Measurements from ENCODE around the gene HSD11B2. TPM values are rescaled to one million over a fixed set of nuclear protein-coding genes. Genes with fewer than 3 reads are reported as not detected.
A peak's percentile ranks its signal among the peaks of the same experiment; 100 is the strongest.

Gene HSD11B2
- total RNA-seq, 1 experiment from 2014 or later: 9.7 TPM

GRCh38 chr16:67419502-67419901 is 11.4 kb upstream of the HSD11B2 start:
- Histone ChIP-seq H4K20me1 (ENCODE audit: insufficient read depth) (no peaks in the 10 kb centered on the region), H2AFZ (ENCODE audit: low read depth, low read length, poor library complexity, severe bottlenecking) (no peak overlapping the region), H3K27ac (ENCODE audit: low read depth, low read length) (no peak overlapping the region), H3K36me3 (ENCODE audit: control insufficient read depth in 1 of 2, insufficient read depth in 2 of 2, low read length in 2 of 2) (no peaks in the 10 kb centered on the region), H3K9ac (ENCODE audit: low read length) (no peak overlapping the region), H3K4me2 (ENCODE audit: low read length) (no peak overlapping the region), H3K4me1 (ENCODE audit: control insufficient read depth in 1 of 2, insufficient read depth in 2 of 2, low read length in 2 of 2) (peaks cover 10 to 19% of the 10 kb centered on the region in 2 experiments; a peak in 3 of 4 replicates), H3K9me2 (ENCODE audit: insufficient read depth) (no peaks in the 10 kb centered on the region), H3K9me3 (ENCODE audit: control insufficient read depth in 1 of 2, insufficient read depth in 1 of 2, low read depth in 1 of 2, low read length in 2 of 2) (no peaks in the 10 kb centered on the region), H3K27me3 (ENCODE audit: insufficient read depth, low read length) (no peaks in the 10 kb centered on the region), H3K4me3 (replicated peaks in 1 of 2; ENCODE audit: low read depth in 1 of 2, low read length in 2 of 2) (no peak overlapping the region), H3K79me2 (ENCODE audit: insufficient read depth, low read length) (no peaks in the 10 kb centered on the region)
- ChIA-PET RAD21 (ENCODE audit: low non-redundant PET in 1 of 2, low total read pairs in 2 of 2, uncharacterized antibody in 2 of 2, unreplicated experiment in 2 of 2) (interaction anchor here in 1 of 2 experiments (0.5 kb wide), 1 partner anchor 47 kb away, joined by 4 read pairs; no protein-coding TSS in a partner anchor), CTCF (no interaction called here), POLR2A (no interaction called here)
- TF ChIP-seq ZFX (IDR thresholded peaks at IDR 0.05): no peak
- no peak for TF ChIP-seq TCF7L2 (IDR thresholded peaks at IDR 0.05; ENCODE audit: borderline replicate concordance, extremely low read depth, insufficient read depth, insufficient read length)
- no peak for TF ChIP-seq RAD21 (IDR thresholded peaks at IDR 0.05; ENCODE audit: low read depth)
- TF ChIP-seq POLR2AphosphoS5 (IDR thresholded peaks at IDR 0.05; ENCODE audit: low read depth, low read length): no peak
- no peak for TF ChIP-seq JUND (IDR thresholded peaks at IDR 0.05)
- no peak for TF ChIP-seq EGR1 (IDR thresholded peaks at IDR 0.05; ENCODE audit: low read depth)
- no peak for TF ChIP-seq EZH2phosphoT487 (IDR thresholded peaks at IDR 0.05; ENCODE audit: borderline replicate concordance)
- TF ChIP-seq POLR2A (IDR thresholded peaks at IDR 0.05; ENCODE audit: borderline replicate concordance, extremely low read depth, insufficient read depth, insufficient read length): no peak
- TF ChIP-seq FOSL1 (IDR thresholded peaks at IDR 0.05; ENCODE audit: low read depth): no peak
- no peak for TF ChIP-seq SIN3A (IDR thresholded peaks at IDR 0.05; ENCODE audit: low read depth)
- BruUV-seq (replicated peaks): no TSS peak
- no peak for DNase-seq (ENCODE audit: low read depth, low spot score)
- intact Hi-C loops (cut with micrococcal nuclease): loop anchor here (5.0 kb wide), 1 partner anchor 172 kb away; the partner anchor contains the start of genes FHOD1 and SLC9A5
- no peak for ATAC-seq

- Histone ChIP-seq H3K27me3 (ENCODE audit: insufficient read depth, low read length) (no peaks in the 10 kb centered on the region), H3K4me3 (replicated peaks in 1 of 2; ENCODE audit: low read depth in 1 of 2, low read length in 2 of 2) (no peak overlapping the region), H2AFZ (ENCODE audit: low read depth, low read length, poor library complexity, severe bottlenecking) (no peak overlapping the region), H3K9ac (ENCODE audit: low read length) (no peak overlapping the region), H3K9me3 (ENCODE audit: control insufficient read depth in 1 of 2, insufficient read depth in 1 of 2, low read depth in 1 of 2, low read length in 2 of 2) (no peaks in the 10 kb centered on the region), H3K36me3 (ENCODE audit: control insufficient read depth in 1 of 2, insufficient read depth in 2 of 2, low read length in 2 of 2) (no peaks in the 10 kb centered on the region), H3K79me2 (ENCODE audit: insufficient read depth, low read length) (no peaks in the 10 kb centered on the region), H4K20me1 (ENCODE audit: insufficient read depth) (no peaks in the 10 kb centered on the region), H3K9me2 (ENCODE audit: insufficient read depth) (no peaks in the 10 kb centered on the region), H3K4me1 (ENCODE audit: control insufficient read depth in 1 of 2, insufficient read depth in 2 of 2, low read length in 2 of 2) (peaks cover 10 to 19% of the 10 kb centered on the region in 2 experiments; a peak in 3 of 4 replicates), H3K4me2 (ENCODE audit: low read length) (no peak overlapping the region), H3K27ac (ENCODE audit: low read depth, low read length) (no peak overlapping the region)
- intact Hi-C loops (cut with micrococcal nuclease): loop anchor here (5.0 kb wide), 1 partner anchor 173 kb away; the partner anchor contains the start of genes FHOD1 and SLC9A5
- ChIA-PET POLR2A (no interaction called here), RAD21 (ENCODE audit: low non-redundant PET in 1 of 2, low total read pairs in 2 of 2, uncharacterized antibody in 2 of 2, unreplicated experiment in 2 of 2) (interaction anchor here in 1 of 2 experiments (0.5 kb wide), 1 partner anchor 46 kb away, joined by 4 read pairs; no protein-coding TSS in a partner anchor), CTCF (no interaction called here)
- DNase-seq (ENCODE audit: low read depth, low spot score): no peak
- TF ChIP-seq YY1 (IDR thresholded peaks at IDR 0.05; ENCODE audit: extremely low read depth, insufficient replicate concordance, low read depth, low read length) (no peak), SIN3A (IDR thresholded peaks at IDR 0.05; ENCODE audit: low read depth) (no peak)
- TF ChIP-seq, protein P1, sequence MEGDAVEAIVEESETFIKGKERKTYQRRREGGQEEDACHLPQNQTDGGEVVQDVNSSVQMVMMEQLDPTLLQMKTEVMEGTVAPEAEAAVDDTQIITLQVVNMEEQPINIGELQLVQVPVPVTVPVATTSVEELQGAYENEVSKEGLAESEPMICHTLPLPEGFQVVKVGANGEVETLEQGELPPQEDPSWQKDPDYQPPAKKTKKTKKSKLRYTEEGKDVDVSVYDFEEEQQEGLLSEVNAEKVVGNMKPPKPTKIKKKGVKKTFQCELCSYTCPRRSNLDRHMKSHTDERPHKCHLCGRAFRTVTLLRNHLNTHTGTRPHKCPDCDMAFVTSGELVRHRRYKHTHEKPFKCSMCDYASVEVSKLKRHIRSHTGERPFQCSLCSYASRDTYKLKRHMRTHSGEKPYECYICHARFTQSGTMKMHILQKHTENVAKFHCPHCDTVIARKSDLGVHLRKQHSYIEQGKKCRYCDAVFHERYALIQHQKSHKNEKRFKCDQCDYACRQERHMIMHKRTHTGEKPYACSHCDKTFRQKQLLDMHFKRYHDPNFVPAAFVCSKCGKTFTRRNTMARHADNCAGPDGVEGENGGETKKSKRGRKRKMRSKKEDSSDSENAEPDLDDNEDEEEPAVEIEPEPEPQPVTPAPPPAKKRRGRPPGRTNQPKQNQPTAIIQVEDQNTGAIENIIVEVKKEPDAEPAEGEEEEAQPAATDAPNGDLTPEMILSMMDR (IDR thresholded peaks at IDR 0.05 in 2 of 3, conservative IDR thresholded peaks at IDR 0.05 in 1 of 3; ENCODE audit: borderline replicate concordance in 1 of 3, insufficient read depth in 1 of 3, low read depth in 2 of 3, low read length in 2 of 3): 0 out of 6 replicates have a peak, but pooled peaks of 1 of the 3 experiments have one; percentile 9
- ATAC-seq: no peak
- no TSS peak for BruUV-seq (replicated peaks)
Measured at GRCh38 chr16:67419931-67420330, 11.0 kb upstream of the HSD11B2 start.

All from HCT116 (cell line).